Hepatocyte (in vitro differentiated cells): Measurements from ENCODE around the gene HDAC5. TPM values are rescaled to one million over a fixed set of nuclear protein-coding genes. Genes with fewer than 3 reads are reported as not detected.

Experiments
- DNase-seq: peaks from one replicate; pipeline ENCODE4 v3.0.0-alpha.2; 2016; ENCODE audit warnings: low spot score
- H2AFZ ChIP-seq: fragments of 200-600 bp; sonication (generic); 2 replicates; pipeline ENCODE4 v1.6.0; 2016; ENCODE audit warnings: antibody characterized with exemption, mild to moderate bottlenecking
- H3K27ac ChIP-seq: fragments of 200-600 bp; sonication (generic); 2 replicates; pipeline ENCODE4 v1.5.1; 2016; ENCODE audit warnings: mild to moderate bottlenecking
- H3K27me3 ChIP-seq: fragments of 200-600 bp; sonication (generic); 2 replicates; pipeline ENCODE4 v1.6.1; 2016
- H3K36me3 ChIP-seq: fragments of 200-600 bp; sonication (generic); replicated peaks from 2 replicates; pipeline ENCODE4 v1.5.1; 2016; ENCODE audit warnings: low read depth; ENCODE audit not compliant: insufficient read depth
- H3K4me1 ChIP-seq: fragments of 200-600 bp; sonication (generic); 2 replicates; pipeline ENCODE4 v1.5.1; 2016; ENCODE audit warnings: mild to moderate bottlenecking, moderate library complexity; ENCODE audit not compliant: insufficient read depth
- H3K4me2 ChIP-seq: fragments of 200-600 bp; sonication (generic); 2 replicates; pipeline ENCODE4 v1.6.0; 2016
- H3K4me3 ChIP-seq: fragments of 200-600 bp; sonication (generic); 2 replicates; pipeline ENCODE4 v1.5.1; 2016; ENCODE audit warnings: mild to moderate bottlenecking
- H3K79me2 ChIP-seq: fragments of 200-600 bp; sonication (generic); 2 replicates; pipeline ENCODE4 v1.6.0; 2017; ENCODE audit warnings: mild to moderate bottlenecking
- H3K9me2 ChIP-seq: fragments of 200-600 bp; sonication (generic); replicated peaks from 2 replicates; pipeline ENCODE4 v1.6.0; 2017; ENCODE audit warnings: mild to moderate bottlenecking; ENCODE audit not compliant: insufficient read depth
- H3K9me3 ChIP-seq: fragments of 200-600 bp; sonication (generic); 2 replicates; pipeline ENCODE4 v1.5.1; 2016; ENCODE audit warnings: low read depth, mild to moderate bottlenecking
- H4K20me1 ChIP-seq: fragments of 200-600 bp; sonication (generic); 2 replicates; pipeline ENCODE4 v1.6.0; 2016; ENCODE audit warnings: mild to moderate bottlenecking; ENCODE audit not compliant: insufficient read depth, poor library complexity, severe bottlenecking
- EZH2 ChIP-seq: fragments of 200-600 bp; sonication (generic); IDR thresholded peaks from 2 replicates; pipeline ENCODE4 v1.6.1; 2016; ENCODE audit warnings: antibody characterized with exemption, mild to moderate bottlenecking, borderline replicate concordance
- EZH2phosphoT487 ChIP-seq: fragments of 200-600 bp; sonication (generic); IDR thresholded peaks from one replicate; pipeline ENCODE4 v1.6.1; 2018; ENCODE audit warnings: antibody characterized with exemption, mild to moderate bottlenecking, low read depth, moderate library complexity; ENCODE audit not compliant: unreplicated experiment, severe bottlenecking
- WGBS: methylation state at CpG from one replicate; pipeline ENCODE4 v1.1.6; 2016; ENCODE audit warnings: low lambda C conversion rate; ENCODE audit errors: missing lambda C conversion rate; 5-methylcytosine and 5-hydroxymethylcytosine counted together
- polyA plus RNA-seq: library from polyadenylated mRNA; unstranded; fragments of >200 nt; fragmentation: Nextera tagmentation; extraction: Ambion mirVana; gene quantifications from 2 replicates; pipeline ENCODE4 v1.2.1, GENCODE V29; 2016
- total RNA-seq: library from RNA; depleted of rRNA; stranded (reverse); fragments of >200 nt; gene quantifications from 2 replicates; pipeline ENCODE4 v1.2.3, GENCODE V29; 2014
- TF ChIP-seq, protein P1 (sequence below): fragments of 200-600 bp; sonication (generic); IDR thresholded peaks from 2 replicates; pipeline ENCODE4 v1.5.1; 2016; ENCODE audit warnings: antibody characterized with exemption, mild to moderate bottlenecking; ENCODE audit not compliant: poor library complexity

Gene HDAC5
- total and polyA plus RNA-seq, 2 experiments from 2014 or later = 33.9 to 42.7 TPM

DNA sequence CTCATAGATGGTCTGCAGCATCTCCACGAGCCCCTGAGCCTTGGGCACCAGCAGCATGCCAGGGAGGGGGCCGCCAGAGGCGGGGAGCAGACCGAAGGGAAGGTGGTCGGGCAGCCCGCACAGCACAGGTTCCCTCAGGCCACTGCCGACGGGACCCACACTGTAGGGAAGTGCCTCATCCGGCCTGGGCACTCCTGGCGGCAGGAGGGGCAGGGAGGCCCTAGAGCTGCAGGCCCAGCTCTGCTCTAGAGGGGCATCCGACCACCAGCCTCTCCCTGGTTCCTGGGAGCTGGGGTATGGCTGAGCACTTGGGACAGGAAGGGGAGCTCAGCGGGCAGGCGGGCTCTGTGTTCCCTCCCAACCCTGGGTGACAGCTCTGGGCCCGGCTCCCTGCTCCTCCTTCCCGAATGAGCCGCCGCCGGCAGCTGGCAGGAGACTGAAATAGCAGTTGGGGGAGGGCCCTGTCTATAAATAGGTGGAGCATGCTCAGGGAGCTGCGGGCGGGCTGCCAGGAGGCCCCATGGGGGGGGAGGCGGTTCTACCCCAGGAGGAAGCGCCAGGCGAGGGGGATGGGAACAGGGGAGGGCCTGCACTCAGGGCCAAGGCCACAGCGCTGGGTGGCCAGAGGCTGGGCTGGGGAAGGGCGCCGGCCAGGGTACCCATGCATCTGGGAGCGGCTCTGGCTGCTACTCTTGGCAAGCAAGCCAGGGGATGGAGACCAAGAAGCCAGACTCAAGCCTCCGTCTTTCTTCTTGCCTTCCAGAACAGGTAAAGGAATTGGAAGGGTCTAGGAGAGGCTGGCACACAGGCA is 12.4 kb downstream of the HDAC5 start:
- H3K4me2 ChIP-seq = peak overlapping the region; percentile 80
- H3K27ac ChIP-seq = peak overlapping the region; percentile 84
- H3K4me3 ChIP-seq = no peak overlapping the region
- no peaks in the 10 kb centered on the region for H3K9me2 ChIP-seq
- H3K27me3 ChIP-seq = no peaks in the 10 kb centered on the region
- no peak overlapping the region for H2AFZ ChIP-seq
- H3K36me3 ChIP-seq = no peaks in the 10 kb centered on the region
- WGBS = 29% methylated on average over 20 of the region's 28 CpGs
- H3K9me3 ChIP-seq = no peaks in the 10 kb centered on the region
- H3K79me2 ChIP-seq = peaks cover 32% of the 10 kb centered on the region
- no peak for TF ChIP-seq EZH2phosphoT487
- no peak for TF ChIP-seq EZH2
- TF ChIP-seq, protein P1, sequence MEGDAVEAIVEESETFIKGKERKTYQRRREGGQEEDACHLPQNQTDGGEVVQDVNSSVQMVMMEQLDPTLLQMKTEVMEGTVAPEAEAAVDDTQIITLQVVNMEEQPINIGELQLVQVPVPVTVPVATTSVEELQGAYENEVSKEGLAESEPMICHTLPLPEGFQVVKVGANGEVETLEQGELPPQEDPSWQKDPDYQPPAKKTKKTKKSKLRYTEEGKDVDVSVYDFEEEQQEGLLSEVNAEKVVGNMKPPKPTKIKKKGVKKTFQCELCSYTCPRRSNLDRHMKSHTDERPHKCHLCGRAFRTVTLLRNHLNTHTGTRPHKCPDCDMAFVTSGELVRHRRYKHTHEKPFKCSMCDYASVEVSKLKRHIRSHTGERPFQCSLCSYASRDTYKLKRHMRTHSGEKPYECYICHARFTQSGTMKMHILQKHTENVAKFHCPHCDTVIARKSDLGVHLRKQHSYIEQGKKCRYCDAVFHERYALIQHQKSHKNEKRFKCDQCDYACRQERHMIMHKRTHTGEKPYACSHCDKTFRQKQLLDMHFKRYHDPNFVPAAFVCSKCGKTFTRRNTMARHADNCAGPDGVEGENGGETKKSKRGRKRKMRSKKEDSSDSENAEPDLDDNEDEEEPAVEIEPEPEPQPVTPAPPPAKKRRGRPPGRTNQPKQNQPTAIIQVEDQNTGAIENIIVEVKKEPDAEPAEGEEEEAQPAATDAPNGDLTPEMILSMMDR = no peak
- H3K4me1 ChIP-seq = peaks cover 37% of the 10 kb centered on the region
- peaks cover 8% of the 10 kb centered on the region for H4K20me1 ChIP-seq
- DNase-seq = peak; percentile 96

GRCh38 chr17:44110011-44110686 is 13.3 kb downstream of the HDAC5 start:
- H3K27ac ChIP-seq = peak overlapping the region; percentile 84
- no peaks in the 10 kb centered on the region for H3K9me3 ChIP-seq
- H3K36me3 ChIP-seq = no peaks in the 10 kb centered on the region
- no peaks in the 10 kb centered on the region for H3K9me2 ChIP-seq
- peaks cover 9% of the 10 kb centered on the region for H4K20me1 ChIP-seq
- WGBS = 89% methylated on average over 10 of the region's 10 CpGs
- H3K27me3 ChIP-seq = no peaks in the 10 kb centered on the region
- DNase-seq = no peak
- H3K4me3 ChIP-seq = no peak overlapping the region
- peaks cover 37% of the 10 kb centered on the region for H3K4me1 ChIP-seq
- peaks cover 41% of the 10 kb centered on the region for H3K79me2 ChIP-seq
- H2AFZ ChIP-seq = no peak overlapping the region
- TF ChIP-seq, protein P1 = no peak
- no peak for TF ChIP-seq EZH2phosphoT487
- peak overlapping the region; percentile 80 for H3K4me2 ChIP-seq

DNA sequence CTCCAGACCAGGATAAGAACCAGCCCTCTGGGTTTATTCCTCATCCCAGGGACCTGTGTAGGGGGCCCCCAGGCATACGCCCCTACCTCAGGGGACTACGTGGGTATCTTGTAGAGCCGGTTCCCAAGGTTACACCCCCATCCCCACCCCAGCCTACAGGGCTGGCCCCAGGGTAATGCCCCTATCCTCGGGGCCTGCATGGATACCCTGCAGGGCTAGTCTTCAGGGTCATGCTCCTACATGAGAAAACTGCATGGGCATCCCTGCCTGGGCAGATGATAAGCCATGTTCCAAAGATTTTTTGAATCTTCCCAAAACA is 14.2 kb downstream of the HDAC5 start:
- H3K27me3 ChIP-seq = no peaks in the 10 kb centered on the region
- H3K4me2 ChIP-seq = peak overlapping the region; percentile 80
- H4K20me1 ChIP-seq = peaks cover 14% of the 10 kb centered on the region
- H3K36me3 ChIP-seq = no peaks in the 10 kb centered on the region
- H3K4me3 ChIP-seq = no peak overlapping the region
- no peaks in the 10 kb centered on the region for H3K9me2 ChIP-seq
- H3K79me2 ChIP-seq = peaks cover 49% of the 10 kb centered on the region
- peaks cover 37% of the 10 kb centered on the region for H3K4me1 ChIP-seq
- DNase-seq = no peak
- WGBS = 71% methylated on average over 4 of the region's 4 CpGs
- TF ChIP-seq EZH2 = no peak
- TF ChIP-seq EZH2phosphoT487 = no peak
- TF ChIP-seq, protein P1 = no peak
- H2AFZ ChIP-seq = no peak overlapping the region
- H3K9me3 ChIP-seq = no peaks in the 10 kb centered on the region
- H3K27ac ChIP-seq = peak overlapping the region; percentile 85
